UCSD-AML1 (cell line): Measurements from ENCODE around the gene BANF1.

Experiments
- DNase-seq: peaks from one replicate; lab custom pipeline; 2025; ENCODE audit not compliant: unreplicated experiment; lab: John Stamatoyannopoulos, UW

Gene BANF1

GRCh38 chr11:66036334-66036710 lies 34.0 kb downstream of the BANF1 start:
- DNase-seq: no peak

GRCh38 chr11:66037327-66037726 lies 35.0 kb downstream of the BANF1 start:
- DNase-seq: no peak

- DNase-seq: no peak
Observed at GRCh38 chr11:66039765-66040164, 37.5 kb downstream of the BANF1 start.

GRCh38 chr11:66042227-66042995 lies 40.1 kb downstream of the BANF1 start:
- no peak for DNase-seq

GRCh38 chr11:66042996-66043906 lies 40.9 kb downstream of the BANF1 start:
- no peak for DNase-seq

GRCh38 chr11:66044757-66045156 lies 42.5 kb downstream of the BANF1 start:
- no peak for DNase-seq

GRCh38 chr11:66045177-66045639 lies 42.9 kb downstream of the BANF1 start:
- DNase-seq: peak; percentile 78

- DNase-seq: no peak
Observed at GRCh38 chr11:66046901-66047300, 44.6 kb downstream of the BANF1 start.

- DNase-seq: no peak
Observed at GRCh38 chr11:66047541-66048365, 45.5 kb downstream of the BANF1 start.

- no peak for DNase-seq
Observed at GRCh38 chr11:66048547-66049323, 46.4 kb downstream of the BANF1 start, which contains the start of gene GAL3ST3. Gene GAL3ST3, minus strand, starts transcription at chr11:66049161. Its CDS starts 3,746 bp downstream, at chr11:66045415.

GRCh38 chr11:66050581-66051231 lies 48.4 kb downstream of the BANF1 start:
- DNase-seq: no peak

GRCh38 chr11:66051371-66051765 lies 49.1 kb downstream of the BANF1 start:
- no peak for DNase-seq

- peak; percentile 98 for DNase-seq
Observed at GRCh38 chr11:66051766-66052663, 49.7 kb downstream of the BANF1 start, which contains the start of gene SF3B2. Gene SF3B2, plus strand, starts transcription at chr11:66052364. Its CDS starts 21 bp downstream, at chr11:66052385.

- no peak for DNase-seq
Observed at GRCh38 chr11:66052664-66052982, 50.3 kb downstream of the BANF1 start.
